ENCODE data around the gene GALNT17.

The GALNT17 gene

GRCh38 chr7:71506822-71507221, 374.9 kb downstream of the GALNT17 start:
- no peak for DNase-seq (ENCODE audit: low spot score)

- DNase-seq (ENCODE audit: low spot score) = no peak
Observed at GRCh38 chr7:71507680-71508602, 376.0 kb downstream of the GALNT17 start.

- DNase-seq (ENCODE audit: low spot score) = no peak
Observed at GRCh38 chr7:71509381-71509780, 377.4 kb downstream of the GALNT17 start.

GRCh38 chr7:71511361-71511807, 379.4 kb downstream of the GALNT17 start:
- peak; percentile 51 for DNase-seq (ENCODE audit: low spot score)

GRCh38 chr7:71517940-71518699, 386.2 kb downstream of the GALNT17 start:
- no peak for DNase-seq (ENCODE audit: low spot score)

GRCh38 chr7:71518880-71519279, 386.9 kb downstream of the GALNT17 start:
- DNase-seq (ENCODE audit: low spot score) = no peak

GRCh38 chr7:71521506-71521905, 389.6 kb downstream of the GALNT17 start:
- DNase-seq (ENCODE audit: low spot score) = no peak

- no peak for DNase-seq (ENCODE audit: low spot score)
Observed at GRCh38 chr7:71526106-71526505, 394.2 kb downstream of the GALNT17 start.

- DNase-seq (ENCODE audit: low spot score) = no peak
Observed at GRCh38 chr7:71527213-71527612, 395.3 kb downstream of the GALNT17 start.

GRCh38 chr7:71535616-71536015, 403.7 kb downstream of the GALNT17 start:
- no peak for DNase-seq (ENCODE audit: low spot score)

GRCh38 chr7:71538210-71538609, 406.3 kb downstream of the GALNT17 start:
- DNase-seq (ENCODE audit: low spot score) = no peak

- no peak for DNase-seq (ENCODE audit: low spot score)
Observed at GRCh38 chr7:71539615-71540014, 407.7 kb downstream of the GALNT17 start.

- DNase-seq (ENCODE audit: low spot score) = no peak
Observed at GRCh38 chr7:71541707-71542353, 409.9 kb downstream of the GALNT17 start.

- DNase-seq (ENCODE audit: low spot score) = no peak
Observed at GRCh38 chr7:71543396-71543795, 411.5 kb downstream of the GALNT17 start.

- no peak for DNase-seq (ENCODE audit: low spot score)
Observed at GRCh38 chr7:71544816-71545215, 412.9 kb downstream of the GALNT17 start.

- DNase-seq (ENCODE audit: low spot score) = no peak
Observed at GRCh38 chr7:71547426-71547825, 415.5 kb downstream of the GALNT17 start.

- DNase-seq (ENCODE audit: low spot score) = no peak
Observed at GRCh38 chr7:71548746-71549145, 416.8 kb downstream of the GALNT17 start.

GRCh38 chr7:71553306-71553705, 421.4 kb downstream of the GALNT17 start:
- no peak for DNase-seq (ENCODE audit: low spot score)

GRCh38 chr7:71555758-71556157, 423.8 kb downstream of the GALNT17 start:
- no peak for DNase-seq (ENCODE audit: low spot score)

- no peak for DNase-seq (ENCODE audit: low spot score)
Observed at GRCh38 chr7:71558806-71559613, 427.1 kb downstream of the GALNT17 start.

GRCh38 chr7:71560354-71560995, 428.5 kb downstream of the GALNT17 start:
- no peak for DNase-seq (ENCODE audit: low spot score)
